Mucosa of descending colon (tissue), 3 donors: ENCODE measurements around the gene ITCH. TPM values are rescaled to one million over a fixed set of nuclear protein-coding genes. Genes with fewer than 3 reads are reported as not detected.

ENCODE experiments used
- ATAC-seq: fragments of 200-7000 bp; cut with Tn5 transposase; one replicate; pipeline ENCODE4 v1.9.1; 2020; ENCODE audit warnings: mild to moderate bottlenecking, moderate library complexity
- DNase-seq, 3 donors: peaks; one replicate each; pipeline ENCODE4 v3.0.0-alpha.2; 2020
- H3K36me3 ChIP-seq: fragments of 200-600 bp; one replicate; pipeline ENCODE4 v1.8.0; 2021; ENCODE audit warnings: low read depth, mild to moderate bottlenecking
- H3K4me1 ChIP-seq: fragments of 200-600 bp; one replicate; pipeline ENCODE4 v1.8.0; 2021; ENCODE audit warnings: low read depth, mild to moderate bottlenecking
- H3K4me3 ChIP-seq: fragments of 200-600 bp; one replicate; pipeline ENCODE4 v1.8.0; 2021; ENCODE audit warnings: mild to moderate bottlenecking
- H3K9me3 ChIP-seq: fragments of 200-600 bp; one replicate; pipeline ENCODE4 v1.8.0; 2021; ENCODE audit warnings: mild to moderate bottlenecking
- intact Hi-C, 2 donors: fragments of 100-400 bp; cut with DNase I in 1 of 2; cut with micrococcal nuclease in 1 of 2; formaldehyde crosslinking; loops; one replicate each; pipeline versions ENCODE4 v1.11.0 to v1.11.1; 2022; cut with DNase I, micrococcal nuclease
- total RNA-seq, 3 donors: library from RNA; stranded (reverse); fragmentation: NEBNext Ultra II Directional in 2 of 3; extraction: Animal tissue kit (Norgen Biotek cat#: 25700) in 2 of 3; gene quantifications; one replicate each; pipeline versions ENCODE4 v1.2.1 to v1.2.4, GENCODE V29; 2021 to 2023
- TF ChIP-seq, protein P1 (sequence below): fragments of 200-600 bp; IDR thresholded peaks from one replicate; pipeline ENCODE4 v1.8.0; 2022; ENCODE audit warnings: antibody characterized with exemption, mild to moderate bottlenecking
- donor health status: DM: no; HTN: no; CAD: no; lungs with moderate emphysema.
- donor health status: DM: no; HTN: no; CAD: no.
- donor health status: DM: no; HTN: yes; CAD: no.

Gene ITCH
- total RNA-seq, 3 donors from 2014 or later: 60.0 to 81.0 (median 75.0) TPM

- H3K36me3 ChIP-seq: peaks cover 12% of the 10 kb centered on the region
Observed at GRCh38 chr20:34443546-34443945, 80.5 kb downstream of the ITCH start.

GRCh38 chr20:34445177-34446065 is 82.3 kb downstream of the ITCH start:
- intact Hi-C loops: no loop called here
- DNase-seq: no peak
- no peak for ATAC-seq
- H3K4me1 ChIP-seq: no peaks in the 10 kb centered on the region
- H3K4me3 ChIP-seq: no peak overlapping the region
- TF ChIP-seq, protein P1, sequence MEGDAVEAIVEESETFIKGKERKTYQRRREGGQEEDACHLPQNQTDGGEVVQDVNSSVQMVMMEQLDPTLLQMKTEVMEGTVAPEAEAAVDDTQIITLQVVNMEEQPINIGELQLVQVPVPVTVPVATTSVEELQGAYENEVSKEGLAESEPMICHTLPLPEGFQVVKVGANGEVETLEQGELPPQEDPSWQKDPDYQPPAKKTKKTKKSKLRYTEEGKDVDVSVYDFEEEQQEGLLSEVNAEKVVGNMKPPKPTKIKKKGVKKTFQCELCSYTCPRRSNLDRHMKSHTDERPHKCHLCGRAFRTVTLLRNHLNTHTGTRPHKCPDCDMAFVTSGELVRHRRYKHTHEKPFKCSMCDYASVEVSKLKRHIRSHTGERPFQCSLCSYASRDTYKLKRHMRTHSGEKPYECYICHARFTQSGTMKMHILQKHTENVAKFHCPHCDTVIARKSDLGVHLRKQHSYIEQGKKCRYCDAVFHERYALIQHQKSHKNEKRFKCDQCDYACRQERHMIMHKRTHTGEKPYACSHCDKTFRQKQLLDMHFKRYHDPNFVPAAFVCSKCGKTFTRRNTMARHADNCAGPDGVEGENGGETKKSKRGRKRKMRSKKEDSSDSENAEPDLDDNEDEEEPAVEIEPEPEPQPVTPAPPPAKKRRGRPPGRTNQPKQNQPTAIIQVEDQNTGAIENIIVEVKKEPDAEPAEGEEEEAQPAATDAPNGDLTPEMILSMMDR: no peak
- H3K36me3 ChIP-seq: peaks cover 12% of the 10 kb centered on the region
- no peaks in the 10 kb centered on the region for H3K9me3 ChIP-seq

More at GRCh38 chr20:34443546-34443945, 80.5 kb downstream of the ITCH start:
- no peaks in the 10 kb centered on the region for H3K9me3 ChIP-seq
- TF ChIP-seq, protein P1: no peak
- H3K4me1 ChIP-seq: no peaks in the 10 kb centered on the region
- H3K4me3 ChIP-seq: no peak overlapping the region
- intact Hi-C loops: no loop called here
- DNase-seq: no peak
- no peak for ATAC-seq

DNA sequence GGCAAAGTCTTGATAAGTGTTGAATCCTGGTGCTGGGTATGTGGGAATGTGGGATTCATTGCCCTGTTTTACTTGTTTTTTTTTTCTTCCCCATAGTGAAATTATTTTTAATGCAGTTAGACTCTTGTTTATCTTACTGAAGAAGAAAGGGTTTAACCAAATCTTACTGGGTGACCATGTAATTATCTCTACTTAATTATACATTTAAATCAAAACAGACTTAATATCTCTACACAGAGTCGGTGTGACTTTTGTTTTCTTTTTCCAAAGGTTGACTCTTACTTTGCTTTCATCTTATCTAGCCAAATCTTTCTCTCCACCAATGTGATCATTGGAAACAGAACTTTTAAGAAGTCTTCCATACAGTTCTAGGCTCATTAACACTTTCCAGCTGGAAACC is 85.4 kb downstream of the ITCH start:
- ATAC-seq (no peak), DNase-seq (no peak)
- intact Hi-C loops: no loop called here
- no peaks in the 10 kb centered on the region for H3K9me3 ChIP-seq
- TF ChIP-seq, protein P1: no peak
- no peaks in the 10 kb centered on the region for H3K4me1 ChIP-seq
- no peak overlapping the region for H3K4me3 ChIP-seq
- H3K36me3 ChIP-seq: peaks cover 12% of the 10 kb centered on the region

DNA sequence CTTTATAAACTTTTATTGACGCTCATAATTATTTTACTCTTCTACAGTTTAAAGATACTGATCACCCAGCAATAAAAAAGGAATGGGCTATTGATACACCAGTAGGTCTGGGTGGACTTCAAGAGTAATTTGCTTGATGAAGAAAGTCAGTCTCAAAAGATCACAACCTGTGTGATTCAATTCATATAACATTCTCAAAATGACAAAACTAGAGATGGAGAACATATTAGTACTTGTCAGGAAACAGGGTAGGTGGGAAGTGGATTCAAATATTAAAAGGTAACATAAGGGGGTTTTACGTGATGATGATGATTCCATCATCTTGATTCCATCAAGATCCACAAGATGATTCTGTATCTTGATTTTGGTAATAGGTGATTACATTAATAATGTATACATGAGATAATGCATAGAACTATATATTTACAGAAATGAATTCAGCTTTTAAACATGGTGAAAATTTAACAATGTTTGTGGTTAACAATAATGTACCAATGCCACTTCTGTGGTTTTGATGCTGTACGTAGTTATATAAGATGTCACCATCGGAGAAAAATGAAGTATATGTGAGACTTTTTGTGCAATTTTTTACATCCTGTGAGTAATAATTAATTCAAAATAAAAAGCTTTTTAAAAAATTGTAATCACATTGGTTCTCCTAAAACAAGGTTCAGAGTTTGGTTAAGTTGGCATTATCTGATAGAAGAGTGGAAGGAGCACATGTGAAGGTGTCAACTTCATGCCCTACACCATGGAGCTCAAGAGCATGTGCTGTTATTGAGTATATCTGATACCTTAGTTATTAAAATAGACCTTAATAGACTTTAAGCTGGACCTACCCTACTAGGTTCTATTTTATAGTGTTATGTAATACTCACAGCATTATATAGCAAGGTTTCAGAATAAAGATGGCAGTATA is 86.9 kb downstream of the ITCH start:
- H3K9me3 ChIP-seq: no peaks in the 10 kb centered on the region
- TF ChIP-seq, protein P1: no peak
- no peak for DNase-seq
- no peak for ATAC-seq
- no peak overlapping the region for H3K4me3 ChIP-seq
- peaks cover 12% of the 10 kb centered on the region for H3K36me3 ChIP-seq
- intact Hi-C loops: no loop called here
- no peaks in the 10 kb centered on the region for H3K4me1 ChIP-seq

DNA sequence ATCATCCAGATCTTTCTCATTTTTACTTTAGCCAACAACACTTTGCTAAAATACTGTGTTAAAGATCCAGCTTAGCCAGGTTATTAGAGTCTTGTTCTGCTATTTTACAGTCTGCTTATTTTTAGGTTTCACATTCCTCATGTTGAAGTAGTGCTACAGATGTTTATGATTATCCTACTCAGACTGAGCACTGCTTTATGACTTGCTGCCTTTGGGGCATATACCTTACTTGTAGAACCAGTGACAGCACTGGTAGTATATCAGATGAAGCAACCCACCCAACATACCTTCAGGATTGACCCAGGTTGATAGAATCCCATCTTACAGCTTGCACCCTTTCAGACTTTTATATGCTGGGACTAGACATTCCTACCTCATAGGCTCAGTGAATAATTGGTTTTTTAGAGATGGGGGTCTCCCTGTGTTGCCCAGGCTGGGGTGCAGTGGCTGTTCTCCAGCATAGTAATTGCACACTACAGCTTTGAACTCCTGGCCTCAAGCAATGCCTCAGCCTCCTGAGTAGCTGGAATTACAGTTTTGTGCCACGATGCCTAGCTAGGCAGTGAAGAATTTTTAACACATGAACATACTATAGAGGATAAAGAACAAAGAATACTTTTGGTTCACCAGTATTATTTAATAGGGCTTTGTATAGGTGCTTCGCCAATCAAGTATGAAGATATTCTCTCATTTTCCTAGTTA is 89.4 kb downstream of the ITCH start:
- Histone ChIP-seq H3K9me3 (no peaks in the 10 kb centered on the region), H3K4me3 (no peak overlapping the region), H3K36me3 (no peaks in the 10 kb centered on the region), H3K4me1 (no peaks in the 10 kb centered on the region)
- ATAC-seq: no peak
- no peak for DNase-seq
- TF ChIP-seq, protein P1: no peak
- intact Hi-C loops: no loop called here
